GM18526 (cell line): ENCODE measurements around the gene VPS16.

Experiments used
- POLR2A ChIP-seq: IDR thresholded peaks from 3 replicates; pipeline ENCODE4 v1.6.1; 2011; ENCODE audit not compliant: insufficient read length; ENCODE audit errors: extremely low read depth

VPS16 gene

GRCh38 chr20:2889797-2890196 is 49.3 kb downstream of the VPS16 start:
- TF ChIP-seq POLR2A = no peak

DNA sequence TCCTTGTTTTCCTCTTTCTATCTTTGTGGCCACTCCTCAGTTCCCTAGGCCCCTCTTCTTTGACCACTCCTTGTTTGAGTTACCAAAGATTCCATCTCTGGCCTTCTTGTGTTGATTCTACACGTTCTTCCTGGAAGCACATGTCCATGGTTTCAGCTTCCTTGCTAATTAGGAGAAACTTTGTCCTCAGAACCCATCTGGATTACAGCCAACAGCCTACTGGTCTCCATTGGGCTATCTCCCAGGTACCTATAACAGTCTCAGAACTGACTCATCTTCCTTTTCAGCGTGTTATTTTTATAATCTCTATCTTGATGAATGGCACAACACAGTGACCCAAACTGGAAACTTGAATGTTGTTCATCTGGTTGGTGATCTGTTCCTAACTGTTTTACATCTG is 50.2 kb downstream of the VPS16 start:
- TF ChIP-seq POLR2A = no peak

DNA sequence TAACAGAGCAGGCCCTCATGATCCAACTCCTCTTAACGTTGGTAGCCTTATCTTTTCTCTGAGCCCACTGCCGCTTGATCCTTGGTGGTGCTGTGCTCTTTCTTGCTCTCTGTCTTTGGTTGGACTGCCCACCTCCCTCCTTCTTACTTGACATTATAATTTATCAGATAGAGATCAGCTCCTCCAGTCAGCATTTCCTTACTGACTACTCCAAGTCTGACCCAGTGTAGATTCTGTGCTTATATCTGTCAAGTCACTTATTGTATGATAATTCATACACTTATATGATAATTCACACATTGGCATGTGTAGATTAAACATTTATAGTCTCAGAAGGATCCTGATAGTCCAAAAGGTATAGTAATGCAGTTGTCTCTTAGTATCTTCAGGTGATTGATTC is 50.8 kb downstream of the VPS16 start:
- no peak for TF ChIP-seq POLR2A

DNA sequence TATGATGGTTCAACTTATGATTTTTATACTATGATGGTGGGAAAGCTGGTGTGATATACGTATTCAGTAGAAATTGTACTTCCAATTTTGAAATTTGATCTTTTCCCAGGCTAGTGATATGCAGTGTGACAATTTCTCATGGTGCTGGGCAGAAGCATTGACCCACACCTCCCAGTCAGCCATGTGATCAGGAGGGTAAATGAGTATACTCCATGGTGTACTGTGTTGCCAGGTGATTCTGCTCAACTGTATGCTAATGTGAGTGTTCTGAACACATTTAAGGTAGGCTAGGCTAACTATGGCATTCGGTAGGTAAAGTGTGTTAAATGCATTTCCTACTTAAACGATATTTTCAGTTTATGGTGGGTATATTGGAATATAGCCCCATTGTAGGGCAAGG is 51.8 kb downstream of the VPS16 start:
- no peak for TF ChIP-seq POLR2A

- no peak for TF ChIP-seq POLR2A
Observed at GRCh38 chr20:2894221-2894620, 53.7 kb downstream of the VPS16 start.

GRCh38 chr20:2899243-2899642 is 58.7 kb downstream of the VPS16 start:
- no peak for TF ChIP-seq POLR2A

DNA sequence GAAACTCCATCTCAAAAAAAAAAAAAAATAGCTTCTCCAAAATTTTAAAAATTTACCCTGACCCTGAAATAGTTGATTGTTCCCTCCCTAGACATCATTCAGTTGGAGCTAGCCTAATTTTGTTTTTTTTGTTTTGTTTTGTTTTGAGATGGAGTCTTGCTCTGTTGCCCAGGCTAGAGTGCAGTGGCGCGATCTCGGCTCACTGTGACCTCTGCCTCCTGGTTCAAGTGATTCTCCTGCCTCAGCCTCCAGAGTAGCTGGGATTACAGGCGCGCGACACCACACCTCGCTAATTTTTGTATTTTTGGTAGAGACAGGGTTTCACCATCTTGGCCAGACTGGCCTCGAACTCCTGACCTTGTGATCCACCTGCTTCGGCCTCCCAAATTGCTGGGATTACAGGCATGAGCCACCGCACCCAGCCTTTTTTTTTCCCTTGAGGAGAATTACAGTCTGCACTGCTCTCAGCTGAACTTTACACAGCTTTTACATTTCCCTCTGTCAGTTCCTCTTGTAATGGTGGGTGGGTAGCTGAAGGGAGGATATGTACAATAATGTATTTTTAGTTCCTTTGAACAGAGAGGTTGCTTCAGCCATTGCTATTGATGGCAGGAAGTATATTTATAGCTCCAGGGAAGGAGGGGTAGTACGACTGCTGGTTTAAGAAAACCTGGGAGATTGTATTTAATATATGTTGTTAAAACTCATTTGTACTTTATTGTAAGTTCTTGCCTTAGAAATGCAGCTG is 60.5 kb downstream of the VPS16 start:
- TF ChIP-seq POLR2A = no peak

- no peak for TF ChIP-seq POLR2A
Observed at GRCh38 chr20:2902291-2902690, 61.7 kb downstream of the VPS16 start.

DNA sequence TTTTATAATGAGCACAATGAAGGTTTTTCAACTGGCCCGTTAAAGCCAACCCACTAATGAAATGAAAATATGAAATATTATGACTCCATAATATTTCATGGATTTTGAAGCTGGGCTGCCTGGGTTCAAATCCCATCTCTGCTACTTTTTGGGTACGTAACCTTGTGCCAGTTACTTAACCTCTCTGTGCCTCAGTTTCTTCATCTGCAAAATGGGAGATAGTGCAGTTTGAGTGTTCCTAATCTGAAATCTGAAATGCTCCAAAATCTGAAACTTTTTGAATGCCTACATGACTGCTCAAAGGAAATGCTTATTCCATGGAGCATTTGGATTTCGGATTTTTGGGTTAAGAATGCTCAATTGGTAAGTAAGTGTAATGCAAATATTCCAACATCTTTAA is 62.3 kb downstream of the VPS16 start:
- no peak for TF ChIP-seq POLR2A

GRCh38 chr20:2903686-2904085 is 63.1 kb downstream of the VPS16 start:
- no peak for TF ChIP-seq POLR2A

- no peak for TF ChIP-seq POLR2A
Observed at GRCh38 chr20:2907519-2907918, 67.0 kb downstream of the VPS16 start.

- TF ChIP-seq POLR2A = no peak
Observed at GRCh38 chr20:2909953-2910352, 69.4 kb downstream of the VPS16 start.

GRCh38 chr20:2911200-2911599 is 70.7 kb downstream of the VPS16 start:
- TF ChIP-seq POLR2A = no peak

GRCh38 chr20:2914160-2914559 is 73.6 kb downstream of the VPS16 start:
- TF ChIP-seq POLR2A = no peak
